Forelimb muscle (tissue), 1 donor: Measurements from ENCODE around the gene NR2C2. TPM values are rescaled to one million over a fixed set of nuclear protein-coding genes. Genes with fewer than 3 reads are reported as not detected.
A peak's percentile ranks its signal among the peaks of the same experiment; 100 is the strongest.
"Not testable (repeated sequence)": the region's sequence is repeated elsewhere in the genome, so short reads cannot be mapped to it uniquely, and the experiment has no call there.

ENCODE experiments used
- DNase-seq: peaks from one replicate; pipeline ENCODE4 v3.0.0-alpha.2; 2013; ENCODE audit warnings: low read depth
- polyA plus RNA-seq: library from polyadenylated mRNA; unstranded; fragments of 120-200 nt; gene quantifications from one replicate; pipeline ENCODE4 v1.2.1, GENCODE V29; 2013; ENCODE audit not compliant: insufficient read length

NR2C2 gene
- 34.2 TPM for polyA plus RNA-seq

DNA sequence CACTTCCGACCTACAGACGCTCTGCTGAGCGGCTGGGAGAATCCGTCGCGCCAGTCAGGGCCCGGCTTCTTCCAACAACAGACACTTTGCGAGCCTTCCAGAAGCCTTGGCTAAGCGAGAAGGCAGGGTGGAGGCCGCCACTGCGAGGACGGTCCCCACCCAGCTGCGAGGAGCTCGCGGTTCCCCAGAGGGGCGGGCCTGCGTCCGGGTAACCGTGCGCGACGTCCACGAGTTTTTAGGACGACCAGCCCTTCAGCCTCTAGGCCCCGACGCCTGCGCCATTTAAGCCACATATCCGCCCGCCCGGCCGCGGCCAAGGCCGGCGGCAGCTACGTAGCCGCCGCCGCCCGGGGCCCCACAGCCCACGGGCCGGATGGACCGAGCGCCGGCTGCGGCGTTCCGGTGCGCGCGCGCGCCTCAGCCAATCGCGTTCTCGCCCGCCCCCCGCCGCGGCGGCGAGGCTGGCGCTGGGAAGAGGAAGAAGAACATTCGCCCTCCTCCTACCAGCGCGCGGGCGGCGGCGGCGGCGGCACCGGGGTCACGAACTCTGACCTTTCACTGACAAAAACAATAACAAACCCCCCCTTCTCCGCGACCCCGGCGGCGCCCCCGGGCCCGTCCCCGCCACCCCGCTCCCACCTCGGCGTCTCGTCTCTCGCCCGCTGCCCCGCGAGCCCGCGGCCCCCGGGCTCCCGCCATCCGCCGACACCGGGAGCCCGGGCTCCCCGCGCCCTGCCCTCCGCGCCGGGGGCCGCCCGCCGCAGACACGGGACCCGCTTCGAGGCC, at the start of gene NR2C2:
Gene NR2C2 (plus strand): TSS at position 484 of the 786 bp plus-strand sequence. CDS start 56,332 bp downstream, outside the sequence.
- DNase-seq: no peak

DNA sequence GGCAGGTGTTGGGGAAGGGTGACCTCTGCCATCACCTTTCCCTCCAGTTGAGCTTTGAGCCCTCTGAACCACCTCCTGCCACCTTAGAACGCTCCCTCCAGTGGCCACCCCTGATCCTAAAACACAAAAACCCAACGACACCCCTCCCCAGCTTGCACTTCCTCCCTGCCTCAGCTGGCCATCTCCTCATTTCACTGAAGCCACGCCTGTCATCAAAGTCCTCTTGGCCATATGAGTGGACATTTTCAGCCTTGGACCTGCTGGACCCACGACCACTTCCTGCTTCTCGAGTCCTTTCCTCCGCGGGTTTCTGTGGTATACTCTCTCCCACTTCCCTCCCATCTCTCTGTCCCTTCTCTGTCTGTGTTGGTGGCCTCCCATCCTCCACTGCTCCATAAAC, 48.5 kb upstream of the NR2C2 start:
- no peak for DNase-seq

DNA sequence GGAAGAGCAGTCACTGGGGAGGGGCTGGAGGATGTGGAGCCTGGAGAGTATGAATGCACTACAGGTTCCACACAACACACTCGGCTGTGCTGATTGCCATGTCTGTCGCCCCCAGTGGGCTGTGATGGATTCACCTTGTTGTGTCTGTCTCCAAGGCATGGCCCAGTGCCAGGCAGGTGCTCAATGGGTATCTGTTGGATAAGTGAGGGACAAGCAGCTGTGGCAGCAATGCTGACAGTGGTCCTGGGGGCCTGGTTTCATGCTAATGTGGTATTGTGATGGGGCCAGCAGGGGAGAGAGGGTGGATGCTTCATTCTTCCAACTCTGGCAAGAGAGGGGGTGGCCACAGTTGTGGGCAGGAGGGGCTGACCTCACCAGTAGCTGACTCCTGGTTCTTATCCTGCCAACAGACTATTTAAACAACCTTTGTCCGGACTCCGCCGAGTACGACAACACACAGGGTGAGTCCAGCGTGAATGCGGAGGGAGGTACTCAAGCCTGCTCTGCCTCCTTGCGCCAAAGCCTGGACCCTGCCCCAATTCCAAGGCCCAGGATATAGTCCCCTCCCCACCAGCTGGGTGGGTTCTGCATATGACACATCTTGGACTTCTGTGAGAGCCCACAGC, 47.3 kb upstream of the NR2C2 start:
- no peak for DNase-seq

DNA sequence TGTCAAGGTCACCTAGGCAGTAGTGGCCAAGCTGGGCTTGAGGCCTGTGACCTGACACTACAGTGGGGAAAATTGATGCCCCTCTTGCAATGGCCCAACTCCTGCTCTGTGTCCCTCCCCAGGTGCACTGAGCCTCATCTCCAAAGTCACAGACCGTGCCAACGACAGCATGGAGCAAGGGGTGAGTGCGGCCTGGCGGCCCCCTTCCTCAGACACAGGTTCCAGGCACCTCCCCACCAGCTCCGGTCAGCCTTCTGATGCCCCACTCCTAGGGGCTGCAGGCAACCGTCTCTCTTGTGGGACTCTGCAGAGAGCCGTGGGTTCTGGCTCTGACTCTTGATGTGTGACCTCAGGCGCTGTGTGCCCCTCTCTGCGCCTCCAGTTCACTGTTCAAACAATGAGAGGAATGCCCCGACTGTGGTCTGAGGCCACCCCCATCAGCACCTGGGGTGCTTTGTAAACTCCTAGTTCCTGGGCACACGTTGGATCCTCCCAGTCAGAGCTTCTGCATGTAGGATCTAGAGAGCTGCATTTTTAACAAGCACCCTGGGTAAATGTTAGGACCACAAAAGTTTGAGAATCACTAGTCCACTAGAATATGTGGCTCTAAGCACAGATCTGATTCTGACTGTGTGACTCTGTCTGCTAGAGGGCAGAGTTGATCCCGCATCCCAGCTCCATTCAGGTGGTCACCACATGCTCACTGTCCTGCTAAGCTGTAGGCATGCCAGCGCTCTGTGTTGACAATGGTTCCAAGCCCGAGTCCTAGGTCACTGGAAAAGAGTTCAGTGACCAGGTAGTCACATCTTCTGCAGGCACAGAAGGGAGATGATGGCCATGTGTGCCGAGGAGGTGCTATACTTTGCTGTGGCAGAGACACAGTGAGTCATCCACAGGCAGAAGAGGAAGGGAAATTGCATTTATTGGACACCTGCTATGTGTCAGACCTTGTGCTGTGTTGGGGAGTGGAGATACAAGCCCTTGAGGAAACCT, 46.2 kb upstream of the NR2C2 start:
- no peak for DNase-seq

DNA sequence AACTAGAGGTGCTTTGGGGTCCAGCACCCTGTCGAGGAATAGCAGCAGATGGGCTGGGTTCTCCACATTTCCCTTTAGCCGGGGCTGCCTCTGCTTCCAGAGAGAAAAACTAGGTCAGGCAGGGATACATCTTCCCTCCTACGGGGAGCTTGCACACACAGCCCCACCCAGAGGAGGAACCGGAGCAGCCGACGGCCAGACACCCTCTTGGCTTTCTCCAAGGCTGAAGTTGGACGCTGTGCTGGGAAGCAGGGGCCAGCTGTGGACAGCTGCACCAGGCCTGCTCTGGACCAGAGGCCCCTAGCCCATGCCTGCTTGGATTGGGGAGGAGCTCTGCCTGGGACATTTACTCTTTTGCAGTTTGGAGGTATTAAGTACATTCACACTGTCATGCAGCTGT, 44.7 kb upstream of the NR2C2 start:
- peak; percentile 77 for DNase-seq

DNA sequence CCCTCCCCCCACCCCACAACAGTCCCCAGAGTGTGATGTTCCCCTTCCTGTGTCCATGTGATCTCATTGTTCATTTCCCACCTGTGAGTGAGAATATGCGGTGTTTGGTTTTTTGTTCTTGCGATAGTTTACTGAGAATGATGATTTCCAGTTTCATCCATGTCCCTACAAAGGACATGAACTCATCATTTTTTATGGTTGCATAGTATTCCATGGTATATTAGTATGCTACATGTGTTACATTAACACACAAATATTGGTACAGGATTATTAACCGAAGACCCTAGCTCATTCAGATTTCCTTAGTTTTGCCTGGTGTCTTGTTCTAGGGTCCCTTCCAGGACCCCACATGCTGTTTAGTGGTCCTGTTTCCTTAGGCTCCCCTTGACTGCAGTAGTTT, 43.9 kb upstream of the NR2C2 start:
- DNase-seq: not testable (repeated sequence)

DNA sequence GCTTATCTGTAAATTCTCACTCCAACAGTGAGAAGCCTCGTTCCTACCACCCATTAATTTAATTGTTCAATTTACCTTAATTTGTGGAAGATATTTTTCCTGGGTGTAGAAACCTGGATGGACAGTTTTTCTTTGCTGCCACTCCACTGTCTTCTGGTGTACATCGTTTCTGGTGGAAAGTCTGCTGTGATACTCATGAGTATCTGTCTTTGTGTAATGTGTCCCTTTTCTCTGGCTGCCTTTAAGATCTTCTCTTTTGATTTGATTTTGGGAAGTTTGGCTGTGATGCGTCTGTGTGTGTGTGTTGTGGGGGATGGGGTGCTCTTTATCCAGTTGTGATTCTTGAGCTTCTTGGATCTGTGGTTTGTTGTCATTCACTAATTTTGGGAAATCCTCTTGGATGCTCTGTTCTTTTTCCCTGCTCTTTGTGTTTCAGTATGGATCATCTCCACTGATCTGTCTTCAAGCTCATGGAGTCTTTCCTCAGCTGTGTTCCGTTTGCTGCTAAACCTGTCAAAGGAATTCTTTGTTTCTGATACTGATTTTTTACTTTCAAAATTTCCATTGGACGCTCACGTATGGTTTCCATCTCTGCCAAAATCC, 42.2 kb upstream of the NR2C2 start:
- no peak for DNase-seq

DNA sequence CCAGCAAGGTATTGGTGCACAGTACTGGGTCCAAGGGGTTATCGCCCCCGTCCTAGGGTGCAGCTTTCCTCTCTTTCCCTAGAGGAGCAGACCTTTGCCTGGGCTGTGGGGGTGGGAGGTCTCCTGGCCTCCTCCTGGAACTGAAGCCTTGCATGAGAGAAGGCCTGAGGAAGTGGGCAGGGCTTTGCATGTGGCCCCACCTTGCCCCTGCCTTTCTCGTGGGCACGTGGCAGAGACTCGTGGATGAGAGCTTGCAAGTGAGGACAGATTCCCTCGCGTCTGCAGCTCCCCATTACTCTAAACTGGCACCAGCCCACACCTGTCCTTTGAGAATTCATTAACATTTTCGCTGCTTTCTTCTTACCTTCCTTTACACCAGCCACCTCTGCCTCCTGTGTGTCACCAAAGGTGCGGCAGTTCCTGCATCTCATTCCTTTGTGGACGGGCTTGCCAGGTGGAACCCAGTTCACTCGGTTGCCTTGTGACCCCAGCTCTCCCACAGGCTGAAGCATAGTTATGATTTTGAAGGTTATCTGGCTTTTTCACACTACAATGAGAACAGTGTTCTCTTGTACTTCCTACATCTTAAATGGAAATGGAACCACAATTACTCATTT, 40.9 kb upstream of the NR2C2 start:
- no peak for DNase-seq

DNA sequence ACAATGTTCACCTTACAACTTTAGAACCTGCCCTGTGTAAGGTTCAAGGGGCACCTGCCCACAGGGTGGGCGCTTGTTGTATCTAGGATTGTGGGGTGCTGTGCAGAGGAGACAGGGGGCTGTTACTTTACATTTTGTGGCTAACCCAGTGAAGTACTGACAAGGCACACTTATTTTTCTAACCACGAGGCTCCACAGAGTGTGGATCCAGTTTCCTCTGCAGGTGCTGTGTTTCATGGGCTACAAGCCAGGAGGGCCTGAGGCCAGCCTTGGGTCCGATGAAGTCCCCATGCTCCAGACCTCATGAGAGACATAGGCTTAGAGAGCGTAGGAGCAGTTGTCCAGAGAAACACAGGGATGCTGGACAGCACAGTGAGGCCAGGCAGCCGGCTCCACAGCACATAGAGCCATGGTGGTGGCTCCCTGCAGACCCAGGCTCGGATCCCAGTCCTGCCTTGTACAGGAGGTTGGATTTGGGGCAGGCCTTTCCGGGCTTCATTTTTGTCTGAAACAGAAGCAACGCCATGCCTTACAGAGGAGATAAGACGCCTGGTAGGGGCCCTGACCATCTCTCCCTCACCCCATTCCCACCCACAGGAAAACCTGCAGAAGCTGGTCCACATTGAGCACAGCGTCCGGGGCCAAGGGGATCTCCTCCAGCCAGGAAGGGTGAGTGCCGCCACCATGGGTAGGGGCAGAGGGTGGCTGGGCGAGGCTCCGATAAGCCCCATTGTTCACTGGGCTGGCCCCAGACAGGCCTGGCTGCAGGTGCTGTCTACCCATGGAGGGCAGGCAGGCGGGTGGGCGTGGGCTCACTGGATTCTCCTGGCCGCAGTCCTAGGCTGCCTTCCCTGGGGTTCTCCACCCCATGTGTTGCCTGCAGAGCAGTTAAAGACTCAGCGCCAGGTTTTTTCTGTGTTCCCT, 40.1 kb upstream of the NR2C2 start:
- no peak for DNase-seq

DNA sequence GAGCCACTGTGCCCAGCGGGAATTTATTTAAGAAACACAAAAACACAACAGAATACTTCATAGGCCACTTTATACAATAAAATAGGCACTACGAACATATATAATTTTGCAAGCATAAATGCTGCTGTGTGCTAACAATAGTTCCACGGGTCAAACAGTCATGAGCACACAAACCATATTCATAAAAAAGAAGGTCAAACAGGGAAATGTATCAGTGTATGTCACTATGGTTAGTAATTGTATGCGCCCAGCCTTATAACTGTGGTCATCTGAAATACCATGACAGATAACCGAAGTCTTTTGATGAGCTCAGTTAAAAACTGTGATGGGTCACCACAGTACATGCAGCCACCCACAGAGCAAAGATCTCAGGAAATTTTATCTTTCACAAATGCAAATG, 38.1 kb upstream of the NR2C2 start:
- no peak for DNase-seq

DNA sequence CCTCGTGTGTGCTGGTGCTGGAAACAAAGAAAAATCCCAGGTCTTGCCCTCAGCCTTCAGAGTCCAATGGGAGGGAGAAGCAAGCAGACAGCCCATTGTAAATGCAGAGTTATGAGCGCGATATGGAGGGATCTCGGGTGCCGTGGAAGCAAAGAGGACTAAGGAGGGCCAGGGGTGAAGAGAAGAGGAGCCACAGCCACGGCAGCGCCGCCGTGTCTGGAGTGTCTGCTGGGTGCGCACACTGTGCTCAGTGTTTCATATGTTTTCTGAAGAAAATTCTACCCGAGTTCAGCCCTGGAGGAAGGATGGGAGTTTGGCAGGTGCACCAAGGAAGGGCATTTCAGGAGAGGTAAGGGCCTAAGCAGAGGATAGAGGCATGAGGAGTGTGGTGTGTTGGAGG, 35.7 kb upstream of the NR2C2 start:
- no peak for DNase-seq

DNA sequence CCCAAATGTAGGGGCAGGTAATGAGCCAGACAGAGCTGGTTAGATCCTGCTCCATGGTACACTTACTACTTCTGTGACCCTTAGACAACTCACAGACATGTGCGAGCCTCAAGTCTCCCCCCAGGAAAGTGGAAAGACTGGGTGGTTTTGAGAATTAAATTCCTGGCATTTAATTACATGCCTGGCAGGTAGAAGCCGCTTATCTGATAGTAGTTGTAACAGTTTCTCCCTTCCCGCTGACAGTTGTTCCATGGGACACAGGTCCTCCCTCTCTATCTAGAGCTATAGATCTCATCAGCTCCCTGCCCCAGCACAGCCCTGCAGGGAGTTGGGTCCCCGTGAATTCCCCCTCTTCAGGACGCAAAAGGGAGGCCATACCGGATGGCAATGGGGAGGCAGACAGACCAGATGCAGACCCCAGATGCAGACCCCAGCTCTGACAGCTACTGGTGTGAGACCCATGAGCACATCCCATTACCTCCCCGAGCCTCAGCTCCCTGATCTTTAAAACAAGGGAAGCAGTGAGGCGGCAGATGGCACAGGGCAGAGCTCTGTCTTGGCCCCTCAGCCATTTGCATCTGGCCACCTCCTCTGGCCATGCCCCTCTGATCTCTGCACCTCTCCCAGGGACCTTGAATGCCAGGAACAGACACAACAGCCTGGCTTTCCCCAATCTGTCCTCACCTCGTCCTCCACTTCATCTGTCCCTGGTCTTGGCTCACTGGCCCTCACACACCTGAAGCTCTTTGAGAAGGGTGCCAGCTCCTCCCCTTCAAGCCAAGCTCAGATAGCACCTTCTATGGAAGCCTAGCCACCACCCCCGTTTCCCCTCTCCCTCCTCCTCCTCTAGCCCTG, 34.1 kb upstream of the NR2C2 start:
- no peak for DNase-seq

DNA sequence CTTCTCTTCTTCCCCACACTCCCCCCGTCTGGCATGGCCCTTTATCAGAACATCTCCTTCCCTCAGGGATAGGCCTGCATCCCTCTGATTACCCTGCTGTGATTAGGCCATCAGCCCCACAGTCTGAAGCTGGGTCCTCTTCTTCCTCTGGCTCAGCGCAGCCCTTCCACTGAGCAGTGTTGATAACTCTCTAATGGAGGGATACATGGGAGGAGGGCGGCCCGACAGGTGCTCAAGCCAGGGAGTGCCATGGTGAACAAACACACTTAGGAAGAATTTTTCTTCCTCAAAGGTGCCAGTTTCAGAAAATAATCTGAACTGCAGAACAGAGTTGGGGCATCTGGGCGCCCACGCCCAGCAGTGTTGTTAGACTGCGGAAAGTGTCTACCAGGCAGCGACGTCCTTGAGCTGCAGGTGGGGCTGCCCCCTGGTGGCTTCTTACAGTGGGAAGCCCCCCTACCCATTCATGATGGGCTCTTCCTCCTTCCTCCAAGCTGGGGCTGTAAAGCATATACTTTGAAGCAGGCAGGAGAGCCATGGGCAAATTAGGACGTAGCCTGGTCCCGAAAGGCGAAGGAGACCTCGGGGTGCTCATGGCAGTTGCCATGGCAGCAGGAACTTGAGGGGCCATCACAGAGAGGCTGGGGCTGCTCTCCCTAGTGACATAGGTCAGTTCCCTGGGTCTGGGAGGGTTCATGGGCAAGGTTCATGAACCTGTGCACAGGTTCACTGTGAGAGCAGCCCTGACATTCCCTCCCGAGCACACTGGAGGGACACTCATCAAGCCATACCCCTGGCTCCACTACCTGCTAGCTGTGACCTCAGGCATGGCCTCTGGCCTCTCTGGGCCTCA, 33.2 kb upstream of the NR2C2 start:
- no peak for DNase-seq

DNA sequence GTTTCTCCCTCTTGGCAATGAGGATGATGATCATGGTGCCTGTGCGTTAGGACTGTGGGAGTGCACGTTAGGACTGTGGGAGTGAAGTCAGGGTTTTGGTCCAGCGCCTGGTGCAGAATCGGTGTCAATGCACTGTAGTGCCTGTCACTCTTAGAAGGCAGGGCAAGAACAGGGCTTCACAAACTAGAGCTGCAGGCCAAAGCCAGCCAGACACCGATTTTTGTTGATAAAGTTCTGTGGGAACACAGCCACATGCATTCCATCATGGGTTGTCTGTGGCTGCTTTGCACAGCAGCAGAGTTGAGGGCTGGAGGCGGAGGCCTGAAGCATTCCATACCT, 32.6 kb upstream of the NR2C2 start:
- no peak for DNase-seq

DNA sequence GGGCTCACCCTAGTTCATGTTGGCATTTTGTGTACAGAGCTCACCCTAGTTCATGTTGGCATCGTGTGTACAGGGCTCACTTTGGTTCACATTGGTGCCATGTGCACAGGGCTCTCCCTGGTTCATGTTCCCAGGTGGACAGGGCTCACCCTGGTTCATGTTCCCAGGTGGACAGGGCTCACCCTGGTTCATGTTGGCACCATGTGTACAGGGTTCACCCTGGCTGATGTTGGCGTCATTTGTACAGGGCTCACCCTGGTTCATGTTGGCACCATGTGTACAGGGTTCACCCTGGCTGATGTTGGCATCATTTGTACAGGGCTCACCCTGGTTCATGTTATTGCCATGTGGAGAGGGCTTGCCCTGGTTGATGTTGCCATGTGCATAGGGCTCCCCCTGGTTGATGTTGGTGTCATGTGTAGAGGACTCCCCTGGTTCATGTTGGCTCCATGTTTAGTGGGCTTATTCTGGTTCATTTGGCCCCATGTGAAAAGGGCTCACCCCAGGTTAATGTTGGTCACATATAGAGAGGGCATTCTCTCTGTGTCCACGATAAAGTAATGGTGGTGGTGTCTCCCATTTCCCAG, 31.7 kb upstream of the NR2C2 start:
- DNase-seq: no peak

DNA sequence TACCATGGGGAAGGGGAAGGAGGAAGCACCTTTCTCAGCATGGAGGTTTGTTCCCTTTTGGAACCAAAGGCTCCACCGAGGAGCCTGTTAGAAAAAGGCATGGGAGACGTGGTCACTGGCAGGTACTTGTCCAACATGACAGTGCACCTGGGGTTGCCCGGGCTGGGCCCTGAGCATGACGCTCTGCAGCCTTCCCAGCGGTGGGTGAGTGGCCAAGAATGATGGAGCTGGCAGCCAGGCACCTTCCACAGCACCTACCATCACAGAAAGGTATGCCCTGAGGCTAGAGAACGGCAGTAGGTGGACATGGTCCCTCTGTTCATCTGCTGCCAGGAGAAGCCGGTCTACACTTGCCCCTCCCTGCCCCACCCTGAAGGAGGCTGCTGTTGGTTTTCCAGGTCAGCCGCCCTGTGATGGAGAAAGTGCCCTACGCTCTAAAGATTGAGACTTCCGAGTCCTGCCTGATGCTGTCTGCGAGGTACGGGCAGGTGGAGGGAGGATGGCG, 29.0 kb upstream of the NR2C2 start:
- no peak for DNase-seq

DNA sequence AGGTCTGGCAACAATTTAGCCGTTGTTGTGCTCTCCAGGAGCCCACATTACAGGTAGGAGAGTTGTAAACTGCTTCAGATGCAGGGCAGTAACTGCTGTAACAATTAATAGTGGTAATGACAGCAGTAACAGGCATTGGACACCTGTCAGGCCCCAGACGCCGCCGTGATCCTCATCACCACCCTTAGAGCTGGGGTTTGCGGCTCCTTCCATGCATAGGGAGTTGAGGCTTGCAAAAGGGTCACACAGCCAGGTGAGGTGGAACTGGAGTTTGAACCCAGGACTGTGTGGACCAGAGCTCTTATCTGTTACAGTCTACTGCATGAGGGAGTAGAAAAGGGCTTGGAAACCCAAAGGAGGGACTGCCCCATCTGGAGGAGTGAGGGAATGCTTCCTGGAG, 26.8 kb upstream of the NR2C2 start:
- DNase-seq: no peak
